ENCODE measurements around the gene OGFOD3. TPM values are rescaled to one million over a fixed set of nuclear protein-coding genes. Genes with fewer than 3 reads are reported as not detected.
A peak's percentile ranks its signal among the peaks of the same experiment; 100 is the strongest.
"Not testable (repeated sequence)": the region's sequence is repeated elsewhere in the genome, so short reads cannot be mapped to it uniquely, and the experiment has no call there.

The OGFOD3 gene, protein sequence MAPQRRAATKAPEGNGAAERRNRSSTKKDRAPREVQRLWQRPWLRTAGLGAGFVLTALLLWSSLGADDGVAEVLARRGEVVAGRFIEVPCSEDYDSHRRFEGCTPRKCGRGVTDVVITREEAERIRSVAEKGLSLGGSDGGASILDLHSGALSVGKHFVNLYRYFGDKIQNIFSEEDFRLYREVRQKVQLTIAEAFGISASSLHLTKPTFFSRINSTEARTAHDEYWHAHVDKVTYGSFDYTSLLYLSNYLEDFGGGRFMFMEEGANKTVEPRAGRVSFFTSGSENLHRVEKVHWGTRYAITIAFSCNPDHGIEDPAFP
- total RNA-seq: 20.9 TPM

- peaks cover 0 to 2% (median 0%) of the 10 kb centered on the region in 3 donors for H3K9me3 ChIP-seq (ENCODE audit: control insufficient read depth in 3 of 3, low read length in 3 of 3)
- H3K36me3 ChIP-seq (ENCODE audit: control insufficient read depth in 3 of 3, insufficient read depth in 3 of 3, low read length in 3 of 3): peaks cover 8 to 17% (median 14%) of the 10 kb centered on the region in 3 donors
- H3K27ac ChIP-seq (ENCODE audit: low read depth, low read length): peak within 1 kb of the TSS; percentile 75
- peaks cover 10 to 14% (median 11%) of the 10 kb centered on the region in 3 donors for H3K4me1 ChIP-seq (ENCODE audit: control insufficient read depth in 3 of 3, insufficient read depth in 3 of 3, low read length in 3 of 3)
- peak within 1 kb of the TSS; percentile 80 to 88 (median 85) for H3K4me3 ChIP-seq (ENCODE audit: low read length in 3 of 3)
- peak within 1 kb of the TSS; percentile 77 to 96 (median 84) for H3K9ac ChIP-seq (ENCODE audit: low read depth in 1 of 3, low read length in 3 of 3)
- no peaks in the 10 kb centered on the region for H3K27me3 ChIP-seq (ENCODE audit: control insufficient read depth in 3 of 3, insufficient read depth in 3 of 3, low read length in 3 of 3)
Observed at GRCh38 chr17:82418001-82418986, at the start of gene OGFOD3, which contains the start of gene HEXD. Gene OGFOD3, minus strand, starts transcription at chr17:82418586. Its CDS starts 101 bp downstream, at chr17:82418485. Gene HEXD, plus strand, starts transcription at chr17:82418347. Its CDS starts 1,453 bp downstream, at chr17:82419800.

DNA sequence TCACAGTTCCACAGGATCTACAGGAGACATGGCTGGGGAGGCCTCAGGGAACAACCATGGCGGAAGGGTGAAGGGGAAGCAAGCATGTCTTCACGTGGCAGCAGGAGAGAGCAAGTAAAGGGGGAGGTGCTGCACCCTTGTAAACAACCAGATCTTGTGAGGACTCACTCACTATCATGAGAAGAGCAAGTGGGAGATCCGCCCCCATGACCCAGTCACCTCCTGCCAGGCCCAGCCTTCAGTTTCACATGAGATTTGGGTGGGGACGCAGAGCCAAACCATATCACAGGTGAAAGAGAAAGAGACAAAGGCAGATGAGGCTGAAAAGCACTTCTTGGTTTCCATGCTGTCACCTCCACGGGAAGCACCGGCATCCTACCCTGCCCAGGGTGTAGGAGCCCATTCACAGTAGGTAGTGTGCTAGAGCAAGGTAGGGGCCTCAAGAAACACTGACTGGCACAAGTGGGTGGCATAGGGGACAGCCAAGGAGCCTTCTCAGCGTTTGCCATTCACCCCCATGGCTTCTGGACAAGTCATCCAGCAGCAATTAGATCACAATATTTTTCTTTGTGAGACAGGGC, 46.7 kb upstream of the OGFOD3 start:
- peaks cover 65 to 83% (median 73%) of the 10 kb centered on the region in 3 donors for H3K36me3 ChIP-seq (ENCODE audit: control insufficient read depth in 3 of 3, insufficient read depth in 3 of 3, low read length in 3 of 3)
- no peak overlapping the region for H3K4me3 ChIP-seq (ENCODE audit: low read length in 3 of 3)
- peaks cover 0 to 8% (median 6%) of the 10 kb centered on the region in 3 donors for H3K4me1 ChIP-seq (ENCODE audit: control insufficient read depth in 3 of 3, insufficient read depth in 3 of 3, low read length in 3 of 3)
- H3K27me3 ChIP-seq (ENCODE audit: control insufficient read depth in 3 of 3, insufficient read depth in 3 of 3, low read length in 3 of 3): no peaks in the 10 kb centered on the region
- no peak overlapping the region for H3K27ac ChIP-seq (ENCODE audit: low read depth, low read length)
- no peaks in the 10 kb centered on the region for H3K9me3 ChIP-seq (ENCODE audit: control insufficient read depth in 3 of 3, low read length in 3 of 3)
- no peak overlapping the region for H3K9ac ChIP-seq (ENCODE audit: low read depth in 1 of 3, low read length in 3 of 3)

DNA sequence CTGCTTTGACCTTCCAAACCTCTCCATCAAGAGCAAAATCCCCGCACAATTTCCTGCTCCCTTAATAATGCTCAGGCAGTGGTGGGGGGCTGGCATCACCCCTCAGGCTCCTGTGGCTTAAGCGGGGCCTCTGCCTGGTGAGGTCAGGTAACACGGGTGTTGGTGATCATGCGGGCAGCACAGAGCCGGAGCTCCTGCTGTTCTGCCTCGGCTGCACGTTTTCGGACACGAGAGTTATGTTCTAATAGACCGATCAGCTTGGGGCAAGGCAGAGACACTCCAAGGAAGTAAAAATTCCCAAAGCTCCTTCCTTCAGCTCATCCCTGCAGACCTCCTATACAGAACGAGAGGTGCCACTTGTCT, 46.2 kb upstream of the OGFOD3 start:
- Histone ChIP-seq H3K4me1 (ENCODE audit: control insufficient read depth in 3 of 3, insufficient read depth in 3 of 3, low read length in 3 of 3) (peaks cover 0 to 9% (median 6%) of the 10 kb centered on the region in 3 donors), H3K4me3 (ENCODE audit: low read length in 3 of 3) (no peak overlapping the region), H3K27me3 (ENCODE audit: control insufficient read depth in 3 of 3, insufficient read depth in 3 of 3, low read length in 3 of 3) (no peaks in the 10 kb centered on the region), H3K9me3 (ENCODE audit: control insufficient read depth in 3 of 3, low read length in 3 of 3) (no peaks in the 10 kb centered on the region), H3K36me3 (ENCODE audit: control insufficient read depth in 3 of 3, insufficient read depth in 3 of 3, low read length in 3 of 3) (peaks cover 62 to 80% (median 69%) of the 10 kb centered on the region in 3 donors), H3K27ac (ENCODE audit: low read depth, low read length) (no peak overlapping the region), H3K9ac (ENCODE audit: low read depth in 1 of 3, low read length in 3 of 3) (no peak overlapping the region)

- Histone ChIP-seq H3K27ac (ENCODE audit: low read depth, low read length) (no peak overlapping the region), H3K4me1 (ENCODE audit: control insufficient read depth in 3 of 3, insufficient read depth in 3 of 3, low read length in 3 of 3) (peaks cover 5 to 14% (median 11%) of the 10 kb centered on the region in 3 donors)
Observed at GRCh38 chr17:82463925-82464566, 45.7 kb upstream of the OGFOD3 start.

DNA sequence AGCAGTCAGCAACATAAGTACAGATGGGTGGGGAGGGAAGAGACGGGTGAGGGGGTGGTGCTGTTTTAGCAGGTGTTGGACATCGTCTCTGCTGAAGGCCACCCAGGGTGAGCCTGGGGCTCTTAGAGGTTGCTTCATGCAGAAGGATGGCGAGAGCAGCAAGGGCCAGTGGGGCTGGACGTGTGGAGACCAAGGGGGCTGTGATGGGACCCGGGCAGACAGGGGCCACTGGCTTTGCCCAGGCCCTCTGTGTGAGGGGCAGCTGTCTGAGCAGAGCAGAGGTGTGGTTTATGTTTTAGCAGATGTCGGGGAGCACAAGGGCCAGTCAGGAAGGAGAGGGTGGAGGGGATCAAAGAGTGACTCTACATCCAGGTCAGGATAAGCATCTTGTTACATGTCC, 45.0 kb upstream of the OGFOD3 start:
- H3K9ac ChIP-seq (ENCODE audit: low read depth in 1 of 3, low read length in 3 of 3): peak overlapping the region in 1 of 3 donors; percentile 40
- H3K4me3 ChIP-seq (ENCODE audit: low read length in 3 of 3): no peak overlapping the region
- H3K36me3 ChIP-seq (ENCODE audit: control insufficient read depth in 3 of 3, insufficient read depth in 3 of 3, low read length in 3 of 3): peaks cover 55 to 69% (median 58%) of the 10 kb centered on the region in 3 donors
- no peaks in the 10 kb centered on the region for H3K9me3 ChIP-seq (ENCODE audit: control insufficient read depth in 3 of 3, low read length in 3 of 3)
- no peak overlapping the region for H3K27ac ChIP-seq (ENCODE audit: low read depth, low read length)
- peaks cover 7 to 16% (median 13%) of the 10 kb centered on the region in 3 donors for H3K4me1 ChIP-seq (ENCODE audit: control insufficient read depth in 3 of 3, insufficient read depth in 3 of 3, low read length in 3 of 3)
- no peaks in the 10 kb centered on the region for H3K27me3 ChIP-seq (ENCODE audit: control insufficient read depth in 3 of 3, insufficient read depth in 3 of 3, low read length in 3 of 3)

More at GRCh38 chr17:82463925-82464566, 45.7 kb upstream of the OGFOD3 start:
- Histone ChIP-seq H3K36me3 (ENCODE audit: control insufficient read depth in 3 of 3, insufficient read depth in 3 of 3, low read length in 3 of 3) (peaks cover 58 to 75% (median 65%) of the 10 kb centered on the region in 3 donors), H3K9me3 (ENCODE audit: control insufficient read depth in 3 of 3, low read length in 3 of 3) (no peaks in the 10 kb centered on the region), H3K4me3 (ENCODE audit: low read length in 3 of 3) (no peak overlapping the region), H3K9ac (ENCODE audit: low read depth in 1 of 3, low read length in 3 of 3) (peak overlapping the region in 1 of 3 donors; percentile 40), H3K27me3 (ENCODE audit: control insufficient read depth in 3 of 3, insufficient read depth in 3 of 3, low read length in 3 of 3) (no peaks in the 10 kb centered on the region)

GRCh38 chr17:82461827-82462524, 43.6 kb upstream of the OGFOD3 start:
- H3K27ac ChIP-seq (ENCODE audit: low read depth, low read length): no peak overlapping the region
- H3K9ac ChIP-seq (ENCODE audit: low read depth in 1 of 3, low read length in 3 of 3): no peak overlapping the region
- H3K36me3 ChIP-seq (ENCODE audit: control insufficient read depth in 3 of 3, insufficient read depth in 3 of 3, low read length in 3 of 3): peaks cover 53 to 62% (median 53%) of the 10 kb centered on the region in 3 donors
- H3K4me1 ChIP-seq (ENCODE audit: control insufficient read depth in 3 of 3, insufficient read depth in 3 of 3, low read length in 3 of 3): peaks cover 17 to 25% (median 23%) of the 10 kb centered on the region in 3 donors
- no peaks in the 10 kb centered on the region for H3K9me3 ChIP-seq (ENCODE audit: control insufficient read depth in 3 of 3, low read length in 3 of 3)
- no peak overlapping the region for H3K4me3 ChIP-seq (ENCODE audit: low read length in 3 of 3)
- no peaks in the 10 kb centered on the region for H3K27me3 ChIP-seq (ENCODE audit: control insufficient read depth in 3 of 3, insufficient read depth in 3 of 3, low read length in 3 of 3)

GRCh38 chr17:82459936-82460335, 41.5 kb upstream of the OGFOD3 start:
- not testable (repeated sequence) for H3K9ac ChIP-seq (ENCODE audit: low read depth in 1 of 3, low read length in 3 of 3); H3K4me3 ChIP-seq (ENCODE audit: low read length in 3 of 3); H3K27me3 ChIP-seq (ENCODE audit: control insufficient read depth in 3 of 3, insufficient read depth in 3 of 3, low read length in 3 of 3); H3K9me3 ChIP-seq (ENCODE audit: control insufficient read depth in 3 of 3, low read length in 3 of 3); H3K27ac ChIP-seq (ENCODE audit: low read depth, low read length)
- Histone ChIP-seq H3K36me3 (ENCODE audit: control insufficient read depth in 3 of 3, insufficient read depth in 3 of 3, low read length in 3 of 3) (peaks cover 39 to 45% (median 40%) of the 10 kb centered on the region in 3 donors), H3K4me1 (ENCODE audit: control insufficient read depth in 3 of 3, insufficient read depth in 3 of 3, low read length in 3 of 3) (peaks cover 19 to 38% (median 24%) of the 10 kb centered on the region in 3 donors)

GRCh38 chr17:82458885-82459424, 40.6 kb upstream of the OGFOD3 start:
- Histone ChIP-seq H3K27me3 (ENCODE audit: control insufficient read depth in 3 of 3, insufficient read depth in 3 of 3, low read length in 3 of 3) (no peaks in the 10 kb centered on the region), H3K4me1 (ENCODE audit: control insufficient read depth in 3 of 3, insufficient read depth in 3 of 3, low read length in 3 of 3) (peaks cover 19 to 33% (median 20%) of the 10 kb centered on the region in 3 donors), H3K27ac (ENCODE audit: low read depth, low read length) (peak overlapping the region; percentile 100), H3K4me3 (ENCODE audit: low read length in 3 of 3) (peak overlapping the region; percentile 82 to 90 (median 89)), H3K9me3 (ENCODE audit: control insufficient read depth in 3 of 3, low read length in 3 of 3) (no peaks in the 10 kb centered on the region), H3K9ac (ENCODE audit: low read depth in 1 of 3, low read length in 3 of 3) (peak overlapping the region; percentile 83 to 99 (median 99)), H3K36me3 (ENCODE audit: control insufficient read depth in 3 of 3, insufficient read depth in 3 of 3, low read length in 3 of 3) (peaks cover 30 to 36% (median 31%) of the 10 kb centered on the region in 3 donors)

All from skeletal muscle tissue (tissue), 4 donors.